ENCODE measurements around the gene HIP1.
"Not testable (repeated sequence)": the region's sequence is repeated elsewhere in the genome, so short reads cannot be mapped to it uniquely, and the experiment has no call there.

HIP1 gene

DNA sequence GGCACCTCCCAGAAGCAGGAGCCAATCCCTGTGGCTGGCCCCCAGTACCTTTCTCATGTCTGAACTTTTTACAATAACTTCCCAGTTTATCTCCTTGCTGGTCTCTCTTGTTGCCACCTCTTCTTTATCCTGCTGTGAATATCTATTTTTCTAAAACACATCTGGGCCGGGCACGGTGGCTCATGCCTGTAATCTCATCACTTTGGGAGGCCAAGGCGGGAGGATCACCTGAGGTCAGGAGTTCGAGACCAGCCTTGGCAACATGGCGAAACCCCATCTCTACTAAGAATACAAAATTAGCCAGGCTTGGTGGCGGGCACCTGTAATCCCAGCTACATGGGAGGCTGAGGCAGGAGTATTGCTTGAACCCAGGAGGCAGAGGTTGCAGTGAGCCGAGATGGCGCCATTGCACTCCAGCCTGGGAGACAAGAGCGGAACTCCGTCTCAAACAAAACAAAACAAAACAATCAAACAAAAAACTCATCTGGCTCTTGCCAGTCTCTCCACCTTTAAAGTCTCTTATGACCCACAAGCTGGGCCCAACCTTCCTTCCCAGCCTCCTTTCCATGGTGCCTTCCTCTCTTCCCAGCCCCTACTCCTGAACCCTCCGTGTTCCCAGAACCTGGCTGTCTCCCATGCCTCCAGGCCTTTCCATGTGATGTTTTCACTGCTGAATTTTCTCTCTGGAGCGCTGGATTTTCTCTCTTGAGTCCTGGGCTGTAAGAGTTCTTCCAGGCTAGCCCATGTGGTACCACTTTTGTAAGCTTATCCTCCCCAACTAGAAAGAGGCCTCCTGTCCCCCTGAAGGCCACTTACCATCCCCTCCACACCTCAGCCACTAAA, 51.3 kb downstream of the HIP1 start:
- in situ Hi-C loops (cut with MboI; ENCODE audit: low sequenced_read_pairs) = no loop called here

DNA sequence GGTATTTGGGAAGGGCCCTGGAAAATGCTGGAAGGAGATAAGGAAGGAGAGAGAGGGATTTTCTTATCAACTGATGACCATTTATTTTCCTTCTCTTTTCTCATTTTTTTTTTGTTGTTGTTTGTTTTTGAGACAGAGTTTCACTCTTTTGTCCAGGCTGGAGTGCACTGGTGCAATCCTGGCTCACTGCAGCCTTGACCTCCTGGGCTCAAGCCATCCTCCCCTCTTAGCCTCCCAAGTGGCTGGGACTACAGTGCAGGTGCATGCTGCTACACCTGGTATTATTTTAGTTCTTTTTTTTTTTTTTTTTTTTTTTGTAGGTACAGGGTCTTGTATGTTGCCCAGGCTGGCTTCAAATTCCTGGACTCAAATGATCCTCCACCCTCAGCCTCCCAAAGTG, 52.2 kb downstream of the HIP1 start:
- in situ Hi-C loops (cut with MboI; ENCODE audit: low sequenced_read_pairs) = no loop called here

DNA sequence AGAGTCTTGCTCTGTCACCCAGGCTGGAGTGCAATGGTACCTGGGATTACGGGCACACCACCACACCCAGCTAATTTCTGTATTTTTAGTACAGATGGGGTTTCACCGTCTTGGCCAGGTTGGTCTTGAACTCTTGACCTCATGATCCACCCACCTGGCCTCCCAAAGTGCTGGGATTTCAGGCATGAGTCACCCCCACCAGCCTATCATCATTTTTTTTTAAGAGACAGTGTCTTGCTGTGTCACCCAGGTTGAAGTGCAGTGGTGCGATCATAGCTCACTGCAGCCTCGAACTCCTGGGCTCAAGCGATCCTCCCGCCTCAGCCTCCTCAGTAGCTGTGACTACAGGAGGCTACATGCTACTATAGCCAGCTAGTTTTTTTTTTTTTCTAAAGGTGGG, 56.7 kb downstream of the HIP1 start:
- in situ Hi-C loops (cut with MboI; ENCODE audit: low sequenced_read_pairs) = not testable (repeated sequence)

DNA sequence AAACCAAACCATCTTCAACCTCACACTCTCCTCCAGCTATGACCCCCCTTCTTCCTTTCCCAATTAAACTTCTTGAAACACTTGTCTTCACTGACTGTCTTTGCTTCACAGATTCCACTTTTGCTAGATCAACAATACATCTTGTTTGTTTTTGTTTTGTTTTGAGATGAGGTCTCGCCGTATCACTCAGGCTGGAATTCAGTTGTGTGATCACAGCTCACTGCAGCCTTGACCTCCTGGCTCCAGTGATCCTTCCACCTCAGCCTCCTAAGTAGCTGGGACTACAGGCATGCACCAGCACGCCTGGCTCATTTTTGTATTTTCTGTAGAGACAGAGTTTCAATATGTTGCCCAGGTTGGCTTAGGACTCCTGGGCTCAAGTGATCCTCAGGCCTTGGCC, 59.7 kb downstream of the HIP1 start:
- in situ Hi-C loops (cut with MboI; ENCODE audit: low sequenced_read_pairs) = no loop called here

DNA sequence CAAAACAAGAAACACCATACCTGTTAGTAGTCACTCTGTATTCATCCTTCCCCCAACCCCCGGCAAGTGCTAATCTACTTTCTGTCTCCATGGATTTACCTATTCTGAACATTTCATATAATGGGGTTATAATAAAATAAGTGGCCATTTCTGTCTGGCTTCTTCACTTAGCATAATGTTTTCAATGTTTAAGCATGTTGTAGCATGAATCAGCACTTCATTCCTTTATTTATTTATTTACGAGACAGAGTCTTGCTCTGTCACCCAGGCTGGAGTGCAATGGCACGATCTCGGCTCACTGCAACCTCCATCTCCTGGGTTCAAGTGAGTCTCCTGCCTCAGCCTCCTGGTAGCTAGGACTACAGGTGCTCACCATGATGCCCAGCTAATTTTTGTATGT, 69.2 kb downstream of the HIP1 start:
- in situ Hi-C loops (cut with MboI; ENCODE audit: low sequenced_read_pairs) = no loop called here

DNA sequence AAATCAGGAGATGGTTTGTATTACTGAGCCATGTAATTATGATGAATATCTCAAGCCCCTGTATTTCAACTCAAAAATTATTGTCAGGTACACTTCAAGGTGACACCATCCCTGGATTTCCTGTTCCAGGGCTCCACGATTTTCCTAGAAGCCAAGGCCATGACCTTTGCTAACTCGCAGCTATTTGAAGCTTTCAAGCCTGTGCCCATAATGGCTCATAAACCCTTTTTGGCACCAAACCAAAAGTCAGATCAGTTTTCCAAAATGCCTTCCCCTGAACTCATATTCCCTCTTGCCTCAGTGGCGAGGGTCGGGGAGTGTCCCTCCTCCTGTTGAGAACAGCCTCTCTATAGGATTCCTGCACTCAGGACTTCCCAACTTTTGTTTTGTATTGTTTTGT, 70.8 kb downstream of the HIP1 start:
- in situ Hi-C loops (cut with MboI; ENCODE audit: low sequenced_read_pairs) = no loop called here

DNA sequence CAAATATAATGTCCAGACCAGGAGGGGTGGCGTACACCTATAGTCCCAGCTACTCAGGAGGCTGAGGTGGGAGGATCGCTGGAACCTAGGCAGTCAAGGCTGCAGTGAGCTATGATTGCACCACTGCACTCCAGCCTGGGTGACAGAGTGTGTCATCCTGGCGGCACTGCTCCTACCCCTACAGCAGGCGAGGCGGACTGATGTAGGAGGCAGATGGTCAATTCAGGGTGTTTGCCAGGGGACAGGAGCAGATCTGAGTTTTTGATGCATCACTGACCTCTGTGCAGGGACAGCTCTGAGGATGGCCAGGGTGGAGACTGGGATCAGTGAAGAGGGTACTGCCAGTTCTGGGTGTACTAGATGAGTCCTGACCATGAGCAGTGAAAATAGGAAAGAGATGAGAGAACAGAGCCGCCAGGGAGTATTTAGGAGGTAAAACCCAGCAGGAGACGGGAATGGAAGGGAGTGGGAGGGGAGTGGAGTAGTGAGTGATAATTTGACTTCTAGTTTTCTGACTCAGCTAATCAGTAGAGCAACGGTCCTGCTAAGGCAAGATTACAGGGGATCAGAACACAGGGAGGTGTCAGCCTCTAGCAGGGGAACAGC, 75.3 kb downstream of the HIP1 start:
- in situ Hi-C loops (cut with MboI; ENCODE audit: low sequenced_read_pairs) = no loop called here

DNA sequence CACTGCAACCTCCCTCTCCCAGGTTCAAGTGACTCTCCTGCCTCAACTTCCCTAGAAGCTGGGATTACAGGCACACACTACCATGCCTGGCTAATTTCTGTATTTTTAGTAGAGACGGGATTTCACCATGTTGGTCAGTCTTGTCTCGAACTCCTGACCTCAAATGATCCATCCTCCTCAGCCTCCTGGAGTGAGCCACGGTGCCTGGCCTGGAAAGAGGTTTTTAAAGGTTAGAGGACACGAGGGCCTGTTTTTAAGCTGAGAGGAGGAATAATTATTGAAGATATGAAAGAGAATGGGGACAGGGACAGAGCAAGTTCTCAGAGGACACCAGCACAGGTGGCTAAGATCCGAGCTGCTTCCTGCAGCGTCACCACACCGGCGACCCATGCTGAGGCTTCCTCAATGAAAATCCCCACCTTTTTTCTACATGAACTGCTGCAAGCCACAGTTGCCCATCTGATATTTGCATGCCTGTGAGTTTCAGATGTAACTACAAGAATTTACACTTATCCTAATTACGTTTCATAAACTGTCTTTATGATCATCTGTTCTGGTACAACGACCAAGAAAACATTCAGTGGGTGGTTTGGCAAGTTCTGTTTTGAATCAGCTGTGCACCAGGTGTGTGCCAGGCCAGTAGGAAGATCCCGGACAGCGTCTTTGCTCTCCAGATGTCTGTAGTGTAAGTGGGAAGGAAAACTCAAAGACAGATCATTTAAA, 76.0 kb downstream of the HIP1 start:
- in situ Hi-C loops (cut with MboI; ENCODE audit: low sequenced_read_pairs) = no loop called here

DNA sequence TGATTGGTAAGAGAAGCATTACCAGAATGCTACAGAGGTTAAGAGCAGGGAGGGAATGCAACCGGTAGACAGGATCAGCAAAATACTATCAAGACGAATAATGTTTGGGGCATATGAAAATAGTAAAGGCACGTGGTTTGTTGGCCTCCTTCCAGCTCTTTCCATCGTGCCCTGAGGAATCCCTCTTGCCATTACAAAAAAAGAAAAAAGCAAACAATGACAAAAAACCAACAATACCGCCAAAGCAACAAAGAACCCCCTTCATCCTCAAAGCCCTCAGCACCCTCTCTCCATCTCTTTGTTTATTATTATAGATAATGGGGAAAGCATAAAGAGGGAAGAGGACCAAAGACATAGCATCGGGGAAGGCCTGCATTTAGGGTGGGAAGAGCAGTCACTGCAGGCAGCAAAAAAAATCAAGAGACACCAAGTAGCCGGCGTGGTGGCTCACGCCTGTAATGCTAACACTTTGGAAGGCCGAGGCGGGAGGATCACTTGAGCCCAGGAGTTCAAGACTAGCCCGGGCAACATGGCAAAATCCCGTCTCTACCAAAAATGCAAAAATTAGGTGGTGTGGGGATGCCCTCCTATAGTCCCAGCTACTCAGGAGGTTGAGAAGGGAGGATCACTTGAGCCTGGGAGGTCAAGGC, 78.0 kb downstream of the HIP1 start:
- in situ Hi-C loops (cut with MboI; ENCODE audit: low sequenced_read_pairs) = no loop called here

DNA sequence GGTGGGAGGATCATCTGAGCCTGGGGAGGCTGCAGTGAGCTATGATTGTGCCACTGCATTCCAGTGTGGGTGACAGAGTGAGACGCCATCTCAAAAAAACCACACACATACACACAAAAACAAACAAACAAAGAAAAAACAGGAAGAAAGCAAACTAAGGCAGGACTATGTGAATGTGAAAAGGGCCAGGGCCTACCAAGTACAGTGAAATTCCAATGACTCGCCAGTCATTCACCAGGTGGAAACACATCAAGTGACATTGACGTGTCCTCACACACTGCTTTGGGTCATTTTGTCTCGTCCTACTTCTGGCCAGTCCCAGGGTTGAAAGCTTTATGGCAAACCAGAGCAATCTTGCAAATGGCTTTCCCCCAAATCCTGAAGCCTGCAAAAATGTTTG, 79.9 kb downstream of the HIP1 start:
- in situ Hi-C loops (cut with MboI; ENCODE audit: low sequenced_read_pairs) = no loop called here

DNA sequence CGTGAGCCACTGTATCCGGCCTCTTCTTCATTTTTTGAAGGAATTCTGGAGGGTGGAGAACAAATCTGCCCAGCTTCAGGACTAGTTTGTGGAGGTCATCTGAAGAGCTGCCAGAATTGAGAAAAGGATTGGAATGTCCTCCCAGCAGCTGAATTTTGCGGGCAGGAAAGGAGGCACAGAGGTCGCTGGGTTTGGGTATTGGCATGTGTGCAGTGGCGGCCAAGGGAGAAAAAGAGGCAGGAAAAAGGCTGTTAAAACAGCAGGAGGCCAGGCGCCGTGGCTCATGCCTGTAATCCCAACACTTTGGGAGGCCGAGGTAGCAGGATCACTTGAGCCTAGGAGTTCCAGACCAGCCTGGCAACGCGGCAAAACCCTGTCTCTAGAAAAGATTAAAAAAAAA, 80.4 kb downstream of the HIP1 start:
- in situ Hi-C loops (cut with MboI; ENCODE audit: low sequenced_read_pairs) = no loop called here

DNA sequence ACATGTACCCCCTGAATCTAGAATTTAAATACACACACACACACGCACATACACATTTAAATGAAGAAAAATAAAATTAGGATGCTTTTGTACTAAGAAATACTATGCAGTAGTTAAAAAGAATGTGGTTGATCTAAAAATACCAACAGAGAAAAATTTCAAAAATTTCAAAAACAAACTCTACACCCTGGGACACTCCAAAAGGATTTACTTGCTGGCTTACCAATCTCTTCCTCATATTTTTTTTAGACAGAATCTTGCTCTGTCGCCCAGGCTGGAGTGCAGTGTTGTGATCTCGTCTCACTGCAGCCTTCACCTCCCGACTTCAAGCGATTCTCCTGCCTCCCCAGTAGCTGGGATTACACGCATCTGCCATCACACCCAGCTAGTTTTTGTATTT, 80.9 kb downstream of the HIP1 start:
- in situ Hi-C loops (cut with MboI; ENCODE audit: low sequenced_read_pairs) = no loop called here

DNA sequence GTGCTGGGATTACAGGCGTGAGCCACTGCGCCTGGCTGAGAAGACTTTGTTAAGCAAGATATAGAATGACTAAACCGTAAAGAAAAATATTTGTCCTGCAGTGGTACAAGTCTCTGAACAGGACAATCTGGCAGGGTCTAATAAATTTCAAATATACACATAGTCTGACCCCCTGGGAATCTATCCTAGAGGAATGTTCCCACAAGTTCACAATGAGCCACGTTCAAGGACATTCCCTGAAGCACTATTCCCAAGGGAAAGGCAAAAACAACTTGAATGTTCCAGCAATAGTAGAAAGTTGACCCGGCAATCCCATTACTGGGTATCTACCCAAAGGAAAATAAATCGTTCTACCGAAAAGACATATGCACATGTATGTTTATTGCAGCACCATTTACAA, 82.0 kb downstream of the HIP1 start:
- in situ Hi-C loops (cut with MboI; ENCODE audit: low sequenced_read_pairs) = no loop called here

DNA sequence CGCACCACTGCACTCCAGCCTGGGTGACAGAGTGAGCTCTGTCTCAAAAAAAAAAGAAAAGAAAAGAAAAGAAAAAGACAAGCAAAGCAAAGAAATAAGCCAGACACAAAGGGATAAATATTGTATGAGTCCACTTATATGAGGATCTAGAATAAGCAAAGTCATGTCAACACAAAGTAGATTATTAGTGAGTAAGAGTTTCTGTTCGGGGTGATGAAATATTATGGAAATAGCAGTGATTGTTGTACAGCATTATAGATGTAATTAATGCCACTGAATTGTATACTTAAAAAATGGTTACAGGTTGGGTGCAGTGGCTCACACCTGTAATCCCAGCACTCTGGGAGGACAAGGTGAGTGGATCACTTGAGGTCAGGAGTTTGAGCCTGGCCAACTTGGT, 83.2 kb downstream of the HIP1 start:
- in situ Hi-C loops (cut with MboI; ENCODE audit: low sequenced_read_pairs) = no loop called here

DNA sequence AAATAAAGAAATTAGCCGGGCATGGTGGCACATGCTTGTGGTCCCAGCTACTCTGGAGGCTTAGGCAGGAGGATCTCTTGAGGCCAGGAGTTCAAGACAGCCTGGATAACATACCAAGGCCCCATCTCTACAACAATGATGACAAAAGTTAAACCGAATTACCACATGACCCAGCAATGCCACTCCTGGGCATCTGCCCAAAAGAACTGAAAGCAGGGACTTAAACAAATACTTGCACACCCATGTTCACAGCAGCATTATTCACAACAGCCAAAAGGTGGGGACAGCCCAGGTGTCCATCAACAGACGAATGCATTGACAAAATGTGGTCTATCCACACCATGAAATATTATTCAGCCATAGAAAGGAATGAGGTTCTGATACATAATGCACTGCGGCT, 83.9 kb downstream of the HIP1 start:
- in situ Hi-C loops (cut with MboI; ENCODE audit: low sequenced_read_pairs) = no loop called here

DNA sequence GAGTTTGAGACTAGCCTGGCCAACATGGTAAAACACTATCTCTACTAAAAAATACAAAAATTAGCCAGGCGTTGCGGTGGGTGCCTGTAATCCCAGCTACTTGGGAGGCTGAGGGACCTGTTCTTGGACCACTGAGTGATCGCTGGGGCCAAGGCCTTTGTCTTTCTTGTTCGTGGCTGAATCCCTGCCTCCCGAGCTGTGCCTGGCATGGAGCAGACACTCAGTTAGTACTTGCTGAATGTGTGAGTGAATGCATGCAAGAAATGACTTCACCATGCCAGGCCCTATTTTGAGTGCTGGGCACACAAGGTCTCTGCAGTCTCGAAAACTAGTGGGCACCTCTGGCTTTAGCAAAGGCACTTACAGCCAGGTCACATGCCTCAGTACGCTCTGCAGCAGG, 85.1 kb downstream of the HIP1 start:
- in situ Hi-C loops (cut with MboI; ENCODE audit: low sequenced_read_pairs) = no loop called here

DNA sequence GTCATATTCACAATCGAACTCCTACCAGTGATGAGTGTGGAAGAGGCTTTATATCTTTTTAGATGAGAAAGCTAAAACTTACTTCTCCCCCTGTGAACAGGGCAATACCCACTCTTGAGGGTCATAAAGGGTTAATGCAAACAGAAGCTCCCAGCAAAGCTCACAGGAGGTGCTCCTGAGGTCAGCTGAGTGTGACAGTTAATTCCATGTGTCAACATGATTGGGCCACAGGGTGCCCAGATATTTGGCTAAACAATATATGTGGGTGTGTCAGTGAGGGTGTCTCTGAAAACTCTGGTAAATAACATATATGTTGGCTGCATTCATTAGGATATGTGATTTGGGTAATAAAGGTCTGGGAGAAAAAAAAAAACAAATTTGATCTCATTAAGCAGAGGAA, 86.0 kb downstream of the HIP1 start:
- in situ Hi-C loops (cut with MboI; ENCODE audit: low sequenced_read_pairs) = no loop called here

DNA sequence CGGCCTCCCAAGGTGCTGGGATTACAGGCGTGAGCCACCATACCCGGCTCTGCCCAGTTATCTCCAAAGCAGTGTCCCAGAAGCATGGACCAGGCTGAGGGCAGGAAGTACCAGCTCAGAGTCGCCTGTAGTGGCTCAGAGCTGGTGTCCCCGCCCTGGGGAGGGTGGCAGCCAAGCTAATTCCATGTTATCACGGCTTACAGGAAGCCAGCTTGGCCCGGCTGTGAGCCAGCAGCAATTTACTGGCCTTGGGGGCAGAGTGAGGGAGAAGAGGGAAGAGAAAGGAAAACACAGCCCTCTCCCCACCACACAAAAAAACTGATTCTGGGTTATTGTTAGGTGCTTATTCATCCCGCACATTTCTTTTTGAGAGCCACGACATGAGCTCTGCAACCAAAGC, 88.1 kb downstream of the HIP1 start:
- in situ Hi-C loops (cut with MboI; ENCODE audit: low sequenced_read_pairs) = no loop called here

DNA sequence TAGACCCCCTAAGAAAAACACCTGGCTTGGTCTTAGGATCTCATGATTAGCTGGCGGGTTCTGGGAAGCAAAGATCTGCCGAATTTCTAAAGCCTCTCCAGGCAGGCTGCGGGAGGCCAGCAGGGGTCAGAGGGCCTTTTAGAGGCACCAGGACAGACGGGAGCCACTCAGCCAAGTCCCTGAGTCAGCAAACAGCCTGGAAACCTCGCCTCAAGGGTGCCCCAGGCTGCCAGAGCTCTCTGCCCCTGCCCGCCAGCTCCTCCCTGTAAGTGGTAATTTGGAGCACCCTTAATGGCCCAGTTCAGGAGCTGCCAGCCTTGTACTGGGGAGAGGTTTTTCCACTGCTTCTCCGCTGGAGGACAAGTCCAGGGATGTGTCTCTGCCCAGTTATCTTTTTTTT, 88.7 kb downstream of the HIP1 start:
- in situ Hi-C loops (cut with MboI; ENCODE audit: low sequenced_read_pairs) = no loop called here

DNA sequence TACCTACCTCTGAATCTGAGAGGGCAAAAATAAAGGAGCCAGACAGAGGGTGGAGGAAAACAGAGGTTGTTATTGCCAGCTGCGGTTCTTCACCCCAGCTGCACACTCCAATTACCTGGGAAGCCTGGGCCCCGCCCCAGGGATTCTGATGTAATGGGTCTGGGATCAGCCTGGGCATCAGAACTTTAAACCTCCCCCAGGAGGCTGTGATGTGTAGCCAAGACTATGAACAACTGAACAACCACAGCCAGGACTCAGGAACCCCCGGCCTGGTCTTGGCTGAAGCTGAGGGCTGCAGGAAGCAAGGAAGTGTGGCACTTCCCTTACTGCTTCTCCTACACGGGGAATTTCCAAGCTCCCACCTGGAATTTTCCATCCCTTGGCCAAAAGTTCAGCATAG, 89.3 kb downstream of the HIP1 start:
- in situ Hi-C loops (cut with MboI; ENCODE audit: low sequenced_read_pairs) = no loop called here

DNA sequence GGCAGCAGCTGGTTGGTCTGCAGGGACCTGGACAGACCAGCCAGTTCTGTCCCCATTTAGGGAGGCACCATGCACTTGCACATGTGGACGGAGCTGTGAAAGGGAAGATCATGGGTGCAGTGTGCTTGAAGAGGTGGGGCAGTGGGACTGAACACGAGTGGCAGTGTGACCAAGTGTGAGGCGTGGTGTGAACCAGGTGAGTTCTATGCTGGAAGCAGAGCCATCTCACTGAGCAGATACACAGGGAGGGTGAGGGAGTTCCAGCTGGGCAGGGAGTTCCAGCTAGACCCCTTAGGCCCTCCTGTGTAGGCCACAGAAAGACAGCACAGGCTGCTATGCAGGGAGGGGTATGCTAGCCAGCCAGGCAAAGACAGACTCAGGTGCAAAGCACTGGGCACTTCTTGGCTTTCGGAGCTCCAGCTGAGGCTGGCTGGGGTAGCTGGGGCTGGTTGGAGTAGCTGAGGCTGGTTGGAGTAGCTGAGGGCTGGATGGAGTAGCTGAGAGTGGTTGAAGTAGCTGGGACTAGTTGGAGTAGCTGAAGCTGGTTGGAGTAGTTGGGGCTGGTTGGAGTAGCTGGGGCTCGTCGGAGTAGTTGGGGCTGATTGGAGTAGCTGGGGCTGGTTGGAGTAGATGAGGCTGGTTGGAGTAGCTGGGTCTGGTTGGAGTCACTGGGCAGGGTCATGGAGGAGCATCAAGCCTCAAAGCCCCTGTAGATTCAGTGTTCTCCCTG, 90.9 kb downstream of the HIP1 start:
- in situ Hi-C loops (cut with MboI; ENCODE audit: low sequenced_read_pairs) = no loop called here
